GM21825 (cell line): Measurements from ENCODE around the gene ARAP1.

ENCODE experiments used
- ATAC-seq: cut with Tn5 transposase; IDR thresholded peaks from one replicate; pipeline ENCODE4 v1.9.1; 2021; ENCODE audit warnings: mild to moderate bottlenecking, moderate library complexity; ENCODE audit not compliant: unreplicated experiment

ARAP1 gene

DNA sequence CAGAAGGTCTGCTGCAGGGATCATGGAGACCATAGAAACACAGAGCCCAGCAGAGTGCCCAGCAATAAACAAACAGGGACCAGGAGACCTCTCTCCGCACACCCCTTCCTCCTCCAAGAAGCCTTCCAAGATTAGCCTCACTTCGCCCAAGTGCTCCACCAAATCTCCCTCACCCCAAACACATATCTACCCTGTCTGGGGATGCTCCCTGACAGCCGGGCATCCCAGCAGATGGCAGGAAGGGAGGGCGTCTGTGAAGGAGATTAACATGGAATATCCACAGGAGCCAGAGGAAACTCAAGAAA, 26.5 kb downstream of the ARAP1 start:
- no peak for ATAC-seq

DNA sequence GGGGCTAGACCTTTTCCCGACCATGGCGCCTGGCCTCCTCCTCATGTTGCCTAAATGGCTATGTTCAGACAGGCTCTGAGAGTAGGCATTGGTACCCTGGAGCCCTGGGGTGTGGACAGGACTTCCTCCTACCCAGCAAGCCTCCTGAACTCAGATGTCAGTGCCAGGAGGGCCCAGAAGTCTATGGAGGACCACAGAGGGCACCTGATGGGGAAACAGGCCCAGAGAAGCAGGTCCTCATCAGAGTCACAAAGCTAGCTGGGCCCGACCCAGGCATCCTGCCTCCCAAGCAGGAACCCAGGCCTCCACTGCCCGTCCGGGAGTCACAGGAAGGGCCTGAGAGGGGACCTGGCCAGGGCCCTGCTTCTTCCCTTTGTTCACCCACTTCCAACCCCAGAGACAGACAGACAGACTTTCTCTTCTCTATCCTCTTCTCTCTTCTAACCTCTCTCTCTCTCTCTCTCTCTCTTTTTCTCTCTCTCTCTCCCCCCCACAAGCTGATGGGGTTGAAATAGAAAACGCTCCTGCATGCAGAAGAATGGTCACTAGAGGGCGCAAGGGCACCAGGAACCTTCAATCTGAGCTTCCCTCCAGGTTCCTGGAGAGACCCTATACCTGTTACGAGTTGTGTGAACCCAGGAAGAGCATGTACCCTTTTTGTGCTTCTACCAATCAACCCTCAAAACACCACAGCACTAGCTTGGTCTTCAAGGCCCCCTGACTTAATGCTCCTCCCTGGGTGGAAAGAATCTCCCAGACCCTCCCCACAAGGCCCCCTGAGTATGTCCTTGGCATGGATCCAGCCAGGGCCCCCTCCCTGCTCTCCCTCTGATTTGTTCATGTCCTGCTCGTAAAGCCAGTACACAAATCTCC, 27.1 kb downstream of the ARAP1 start:
- ATAC-seq, result no peak

GRCh38 chr11:72724021-72724551, 28.1 kb downstream of the ARAP1 start:
- ATAC-seq, result no peak

DNA sequence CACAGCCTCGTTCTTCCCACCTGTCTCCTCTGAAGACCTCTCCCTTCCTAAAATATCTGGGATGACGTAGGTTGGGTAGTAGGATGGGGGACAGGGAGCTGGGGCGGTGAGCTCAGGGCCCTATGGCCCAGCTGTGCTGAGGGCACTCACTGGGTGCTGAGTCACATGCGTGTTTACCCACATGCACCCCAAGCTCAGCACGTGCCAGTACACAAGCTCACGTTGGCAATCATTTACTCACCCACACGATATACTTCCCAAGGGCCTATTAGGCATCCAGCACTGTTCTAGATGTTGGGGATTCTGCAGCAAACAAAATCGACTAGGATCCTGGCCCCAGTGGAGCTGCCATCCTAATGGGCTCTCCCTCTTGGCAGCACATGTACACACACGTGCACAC, 28.7 kb downstream of the ARAP1 start:
- no peak for ATAC-seq

GRCh38 chr11:72722050-72722748, 30.0 kb downstream of the ARAP1 start:
- peak; percentile 67 for ATAC-seq

- no peak for ATAC-seq
Observed at GRCh38 chr11:72721689-72722049, 30.5 kb downstream of the ARAP1 start.

DNA sequence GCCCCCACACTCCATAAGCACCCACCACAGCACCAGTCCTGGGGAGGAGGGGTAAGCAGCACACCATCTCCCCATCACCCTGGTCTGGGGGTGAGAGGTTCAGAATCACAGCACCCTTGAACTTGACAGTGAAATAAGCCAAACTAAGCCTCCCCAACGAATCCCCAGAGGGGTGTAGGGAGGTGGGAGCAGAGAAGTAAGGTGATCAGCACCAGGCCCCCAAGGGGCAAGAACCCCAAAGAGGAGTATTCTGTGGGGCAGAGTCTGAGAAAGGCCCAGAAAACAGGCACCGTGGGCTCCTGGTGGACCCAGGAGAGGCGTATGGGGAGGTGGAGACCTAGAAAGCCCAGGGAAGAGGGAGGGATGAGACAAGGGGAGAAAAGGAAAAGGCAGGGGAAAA, 30.9 kb downstream of the ARAP1 start:
- no peak for ATAC-seq

GRCh38 chr11:72720784-72721183, 31.4 kb downstream of the ARAP1 start:
- ATAC-seq, result no peak

- ATAC-seq, result no peak
Observed at GRCh38 chr11:72720047-72720446, 32.2 kb downstream of the ARAP1 start.

DNA sequence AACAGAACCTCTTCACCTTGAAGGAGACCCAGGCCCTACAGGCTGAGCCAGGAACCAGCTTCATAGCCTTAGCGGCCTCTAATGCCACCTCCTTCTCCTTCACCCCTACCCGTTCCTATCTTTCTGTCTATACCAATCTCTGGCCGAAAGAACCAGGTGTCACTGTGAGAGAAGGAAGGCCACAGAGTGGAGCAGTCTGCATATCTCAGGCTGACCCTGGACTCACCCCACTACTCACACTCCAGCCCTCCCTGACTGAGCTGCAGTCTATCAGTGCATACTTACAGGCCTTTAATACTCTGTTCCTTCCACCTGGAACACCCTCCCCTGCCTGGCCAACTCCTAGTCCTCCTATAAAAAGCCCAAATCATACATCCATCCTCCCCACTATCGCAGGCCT, 32.7 kb downstream of the ARAP1 start:
- ATAC-seq, result no peak

GRCh38 chr11:72719144-72719543, 33.1 kb downstream of the ARAP1 start:
- no peak for ATAC-seq

GRCh38 chr11:72718101-72718501, 34.1 kb downstream of the ARAP1 start:
- no peak for ATAC-seq

DNA sequence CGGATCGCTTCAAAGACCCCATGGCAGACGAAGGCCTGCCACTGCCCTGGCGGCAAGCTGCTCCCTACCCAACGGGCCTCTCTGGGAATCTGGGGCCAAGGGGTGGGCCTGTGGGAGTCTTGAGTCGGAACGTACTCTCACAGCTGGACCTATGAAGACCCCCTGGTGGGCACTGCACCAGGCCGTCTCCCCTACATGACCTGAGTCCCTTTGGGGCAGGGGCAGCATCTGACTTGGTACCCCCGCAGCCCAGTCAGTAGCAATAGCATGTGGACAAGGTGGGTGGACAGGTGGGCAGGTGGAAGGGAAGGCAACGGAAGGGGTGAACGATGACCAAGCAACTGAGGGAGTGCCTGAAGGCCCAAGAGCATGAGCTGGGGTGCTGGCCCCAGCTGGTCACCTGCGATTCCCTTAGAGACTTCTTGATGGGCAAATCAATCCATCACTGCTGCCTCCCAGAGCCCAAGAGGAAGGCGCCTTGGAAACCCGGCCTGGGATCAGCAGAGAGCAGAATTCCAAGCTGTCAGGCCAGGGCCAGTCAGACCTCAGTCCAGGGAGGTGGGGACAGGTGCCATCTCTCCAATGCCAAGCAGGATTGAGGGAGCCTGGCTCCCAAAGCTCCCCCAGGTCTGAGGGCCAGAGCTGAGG, 35.3 kb downstream of the ARAP1 start:
- ATAC-seq, result no peak

DNA sequence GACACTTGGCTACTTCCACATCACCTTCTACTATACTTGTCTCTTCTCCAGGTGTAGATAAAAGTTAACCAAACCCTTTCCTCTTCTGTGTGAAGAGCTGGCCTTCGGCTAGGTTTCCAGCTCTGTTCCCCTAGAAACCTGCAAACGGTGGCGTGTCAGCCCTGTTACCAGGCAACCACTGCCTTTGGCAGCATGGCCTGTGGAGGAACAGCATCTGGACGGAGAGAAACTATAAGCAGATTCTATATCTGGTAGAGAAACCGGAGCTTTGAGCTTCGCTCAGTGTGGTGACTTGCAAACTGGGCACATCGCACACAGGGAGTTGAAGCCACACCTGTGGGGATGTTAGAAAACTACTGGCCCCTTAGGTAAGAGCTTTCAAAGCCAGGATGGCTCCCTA, 35.9 kb downstream of the ARAP1 start:
- ATAC-seq, result no peak

GRCh38 chr11:72712841-72713240, 39.4 kb downstream of the ARAP1 start:
- no peak for ATAC-seq

DNA sequence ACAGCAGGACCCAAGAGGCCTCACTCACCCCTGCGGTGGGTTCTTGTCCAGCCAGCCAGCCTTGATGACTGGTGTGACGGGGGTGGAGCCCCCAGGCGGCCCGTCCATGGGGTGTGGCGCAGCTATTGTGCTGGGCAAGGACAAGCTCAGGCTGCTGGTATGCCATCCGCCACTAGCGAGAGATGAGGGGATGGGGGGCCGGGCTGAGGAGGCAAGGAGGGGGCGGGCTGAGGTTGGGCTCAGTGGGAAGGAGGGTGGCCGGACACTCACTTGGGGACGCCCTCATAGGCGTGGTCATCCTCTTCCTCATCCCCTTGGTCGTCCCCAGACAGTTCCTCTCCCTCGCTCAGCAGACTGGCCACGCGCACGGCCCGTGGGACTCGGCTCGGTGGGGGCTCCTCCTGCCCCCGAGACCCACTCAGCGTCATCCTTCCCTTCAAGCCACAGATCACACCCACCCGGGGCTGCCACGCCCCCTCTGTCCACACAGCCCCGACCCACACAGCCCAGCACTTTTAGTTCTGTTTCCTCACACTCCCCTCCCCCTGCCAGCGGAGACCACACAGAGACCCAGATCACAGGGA, 39.9 kb downstream of the ARAP1 start:
- no peak for ATAC-seq

DNA sequence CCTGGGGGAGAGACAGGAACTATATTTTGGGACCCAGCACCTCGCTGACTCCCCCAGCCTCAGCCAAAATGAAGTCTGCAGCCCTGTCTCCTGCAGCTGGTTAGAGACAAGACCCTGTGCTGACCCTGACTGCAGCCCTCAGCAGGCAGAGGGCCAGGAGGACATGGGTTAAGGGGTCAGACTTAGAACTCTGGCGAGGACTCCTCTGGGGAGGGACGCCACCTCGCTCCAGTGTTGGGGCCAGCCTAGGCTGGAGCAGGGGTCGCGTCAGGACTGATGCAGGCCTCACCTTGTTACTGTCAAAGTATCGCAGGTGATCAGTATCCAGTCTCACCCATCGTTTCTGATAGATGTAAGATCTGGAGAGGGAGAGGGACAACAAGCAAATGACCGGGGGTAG, 41.1 kb downstream of the ARAP1 start:
- no peak for ATAC-seq

- ATAC-seq, result no peak
Observed at GRCh38 chr11:72710278-72710677, 41.9 kb downstream of the ARAP1 start.

- ATAC-seq, result no peak
Observed at GRCh38 chr11:72709478-72710238, 42.5 kb downstream of the ARAP1 start.

DNA sequence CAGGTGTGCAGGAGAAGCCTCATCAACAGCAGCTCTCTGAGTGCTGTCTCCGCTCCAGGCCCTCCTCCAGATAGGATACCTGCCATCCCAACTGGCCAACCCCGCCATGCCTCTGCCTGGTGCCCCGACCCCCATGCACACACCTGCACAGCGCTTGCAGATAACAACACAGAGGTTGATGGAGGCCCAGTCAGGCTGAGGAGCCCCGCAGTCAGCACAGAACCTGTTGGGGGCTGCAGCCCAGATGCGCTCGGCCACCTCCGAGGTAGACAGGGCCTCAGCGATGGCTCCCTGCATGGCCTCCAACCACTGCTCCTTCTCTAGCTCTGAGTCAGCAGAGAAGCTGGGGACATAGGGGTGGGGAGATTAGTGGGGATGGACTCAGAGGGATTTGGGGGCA, 45.2 kb downstream of the ARAP1 start:
- ATAC-seq, result no peak

DNA sequence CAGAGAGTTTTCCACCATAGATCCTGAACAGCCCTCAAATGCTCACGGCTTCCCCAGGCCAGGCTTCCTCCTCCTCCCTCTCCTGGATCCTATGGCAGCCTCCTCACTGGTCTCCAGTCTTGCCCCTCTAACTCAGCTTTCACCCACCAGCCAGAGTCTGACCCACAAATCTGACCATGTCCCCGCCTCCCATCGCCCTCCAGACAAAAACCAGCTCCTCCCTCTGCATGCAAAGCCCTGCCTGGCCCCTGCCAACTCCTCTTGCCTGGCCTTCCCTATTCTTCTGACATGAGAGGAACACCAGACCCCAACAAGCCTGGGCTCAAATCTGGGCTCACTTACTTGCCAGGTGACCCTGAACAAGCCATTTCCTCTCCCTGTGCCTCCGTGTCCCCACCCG, 45.6 kb downstream of the ARAP1 start:
- no peak for ATAC-seq
